D721Med (cell line): ENCODE data around the gene SEC16A.

ENCODE experiments used
- DNase-seq: peaks from one replicate; pipeline ENCODE4 v3.0.0; 2011; ENCODE audit warnings: low spot score; ENCODE audit not compliant: insufficient read length
- FAIRE-seq: peaks from 2 replicates; lab custom pipeline; 2011; peaks lifted over from hg19 to GRCh38; lab: Jason Lieb, UNC
- TF ChIP-seq, protein P1 (sequence below): IDR thresholded peaks from 2 replicates; pipeline ENCODE4 v1.5.1; 2012; ENCODE audit warnings: mild to moderate bottlenecking, control low read depth; ENCODE audit not compliant: insufficient read depth; ENCODE audit errors: missing control alignments

The SEC16A gene

DNA sequence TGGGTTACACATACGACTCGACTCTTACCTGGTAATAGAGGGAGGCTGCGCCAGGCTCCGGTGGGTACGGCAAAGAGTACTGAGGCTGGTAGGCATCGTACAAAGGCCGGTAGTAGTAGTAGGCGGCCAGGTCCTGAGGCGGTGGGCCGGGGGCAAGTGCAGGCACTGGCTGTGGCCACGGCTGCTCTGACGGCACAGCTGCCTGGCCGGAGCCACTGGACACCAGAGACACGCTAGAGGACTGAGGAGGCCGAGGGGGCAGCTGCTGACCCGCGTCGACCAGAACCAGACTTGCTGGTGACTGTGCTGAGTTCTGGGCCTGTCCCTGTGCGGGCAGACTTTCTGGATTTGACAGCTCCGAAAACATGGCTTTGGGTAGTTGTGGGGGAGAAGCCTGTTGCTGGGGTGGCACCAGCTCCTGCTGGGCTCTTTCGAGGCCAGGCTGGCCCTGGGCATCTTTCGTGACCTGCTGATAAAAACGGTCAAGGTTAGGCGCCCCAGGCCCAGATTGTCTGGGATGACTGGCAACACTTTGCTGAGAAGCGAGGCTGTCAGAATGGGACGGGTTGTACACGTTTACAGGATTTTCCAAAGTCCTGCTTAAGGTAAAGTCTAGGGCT is 8.7 kb downstream of the SEC16A start:
- no peak for FAIRE-seq
- DNase-seq, result no peak
- TF ChIP-seq, protein P1, sequence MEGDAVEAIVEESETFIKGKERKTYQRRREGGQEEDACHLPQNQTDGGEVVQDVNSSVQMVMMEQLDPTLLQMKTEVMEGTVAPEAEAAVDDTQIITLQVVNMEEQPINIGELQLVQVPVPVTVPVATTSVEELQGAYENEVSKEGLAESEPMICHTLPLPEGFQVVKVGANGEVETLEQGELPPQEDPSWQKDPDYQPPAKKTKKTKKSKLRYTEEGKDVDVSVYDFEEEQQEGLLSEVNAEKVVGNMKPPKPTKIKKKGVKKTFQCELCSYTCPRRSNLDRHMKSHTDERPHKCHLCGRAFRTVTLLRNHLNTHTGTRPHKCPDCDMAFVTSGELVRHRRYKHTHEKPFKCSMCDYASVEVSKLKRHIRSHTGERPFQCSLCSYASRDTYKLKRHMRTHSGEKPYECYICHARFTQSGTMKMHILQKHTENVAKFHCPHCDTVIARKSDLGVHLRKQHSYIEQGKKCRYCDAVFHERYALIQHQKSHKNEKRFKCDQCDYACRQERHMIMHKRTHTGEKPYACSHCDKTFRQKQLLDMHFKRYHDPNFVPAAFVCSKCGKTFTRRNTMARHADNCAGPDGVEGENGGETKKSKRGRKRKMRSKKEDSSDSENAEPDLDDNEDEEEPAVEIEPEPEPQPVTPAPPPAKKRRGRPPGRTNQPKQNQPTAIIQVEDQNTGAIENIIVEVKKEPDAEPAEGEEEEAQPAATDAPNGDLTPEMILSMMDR, result no peak

DNA sequence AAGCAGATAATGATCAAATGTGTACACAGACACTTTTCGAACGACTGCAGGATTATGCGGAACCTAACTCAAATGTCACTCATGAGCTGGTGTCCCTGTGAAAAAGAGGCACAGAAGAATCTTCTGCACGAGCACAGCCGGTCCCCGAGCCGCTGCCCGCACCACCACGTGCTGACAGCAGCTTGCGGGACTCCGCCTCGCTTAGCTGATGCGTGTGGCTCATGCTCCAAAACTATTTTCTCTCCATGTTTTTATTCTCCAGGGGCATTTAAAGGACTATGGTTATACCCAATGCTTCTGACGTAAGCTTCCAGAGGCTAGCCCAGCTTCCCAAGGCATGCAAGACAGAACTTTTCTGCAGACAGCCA is 9.5 kb downstream of the SEC16A start:
- DNase-seq (no peak), FAIRE-seq (no peak)
- TF ChIP-seq, protein P1, result no peak

DNA sequence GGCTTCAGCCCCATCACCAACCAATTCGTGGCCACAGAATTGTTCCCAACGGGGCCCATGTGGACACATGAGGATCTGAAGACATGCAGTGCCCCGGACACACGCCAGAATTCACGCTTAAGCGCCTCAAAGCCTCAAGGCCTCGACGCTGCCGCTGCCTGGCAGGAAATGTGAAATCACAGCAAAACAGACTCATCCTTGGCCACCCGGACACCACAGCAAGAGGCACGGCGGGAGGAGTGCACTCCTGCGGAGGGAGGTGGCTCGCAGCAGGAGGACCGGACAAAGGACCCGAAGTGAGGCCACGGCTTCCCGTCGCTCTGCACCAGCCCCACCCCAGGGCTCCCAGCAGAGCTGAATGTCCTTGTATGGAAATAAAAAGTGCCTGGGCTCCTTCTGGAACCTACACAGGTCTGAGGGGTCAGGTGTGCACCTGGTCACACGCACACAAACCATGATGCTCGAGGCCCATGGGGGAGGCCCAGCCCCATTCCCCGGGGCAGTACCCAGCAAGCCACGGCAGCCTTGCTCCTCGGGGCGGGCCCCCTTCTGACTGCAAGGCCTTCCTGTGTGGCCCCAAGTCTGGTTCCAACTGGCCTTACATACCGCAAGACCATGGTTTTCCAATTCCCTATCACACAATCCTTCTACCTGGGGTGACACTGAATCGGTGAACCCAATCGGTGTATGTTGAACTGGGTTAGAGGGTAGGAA is 10.0 kb downstream of the SEC16A start:
- TF ChIP-seq, protein P1, result no peak
- no peak for FAIRE-seq
- no peak for DNase-seq

DNA sequence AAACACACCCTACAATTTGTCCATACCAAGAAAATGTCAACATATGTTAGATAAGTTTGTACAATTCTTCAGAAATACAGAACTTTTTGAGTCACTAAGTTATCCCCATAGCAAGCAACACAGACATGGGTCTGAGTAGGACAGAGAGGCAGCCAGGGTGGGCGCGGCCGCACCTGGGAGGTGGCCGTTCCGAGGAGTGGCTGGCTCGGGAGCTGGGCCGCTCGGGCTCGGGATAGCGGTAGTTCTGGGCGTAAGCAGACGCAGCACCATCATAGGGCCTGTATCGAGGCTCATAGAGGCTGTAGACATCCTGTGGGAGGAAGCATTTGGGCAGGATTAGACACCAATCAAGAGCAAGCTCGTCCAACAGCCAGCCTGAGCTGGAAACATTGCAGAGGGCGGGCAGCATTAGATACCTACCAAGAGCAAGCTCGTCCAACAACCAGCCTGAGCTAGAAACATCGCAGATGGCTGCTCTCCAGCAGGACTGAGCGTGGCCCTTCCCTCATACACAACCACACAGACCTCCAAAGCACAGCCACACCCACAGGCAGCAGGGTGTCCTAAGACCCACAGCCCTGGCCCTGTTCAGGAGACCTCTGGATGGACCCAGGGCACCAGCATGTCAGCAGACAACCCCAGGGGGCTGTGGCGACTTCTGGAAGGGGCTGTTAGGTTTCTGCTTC is 10.9 kb downstream of the SEC16A start:
- TF ChIP-seq, protein P1, result no peak
- FAIRE-seq (no peak), DNase-seq (no peak)

DNA sequence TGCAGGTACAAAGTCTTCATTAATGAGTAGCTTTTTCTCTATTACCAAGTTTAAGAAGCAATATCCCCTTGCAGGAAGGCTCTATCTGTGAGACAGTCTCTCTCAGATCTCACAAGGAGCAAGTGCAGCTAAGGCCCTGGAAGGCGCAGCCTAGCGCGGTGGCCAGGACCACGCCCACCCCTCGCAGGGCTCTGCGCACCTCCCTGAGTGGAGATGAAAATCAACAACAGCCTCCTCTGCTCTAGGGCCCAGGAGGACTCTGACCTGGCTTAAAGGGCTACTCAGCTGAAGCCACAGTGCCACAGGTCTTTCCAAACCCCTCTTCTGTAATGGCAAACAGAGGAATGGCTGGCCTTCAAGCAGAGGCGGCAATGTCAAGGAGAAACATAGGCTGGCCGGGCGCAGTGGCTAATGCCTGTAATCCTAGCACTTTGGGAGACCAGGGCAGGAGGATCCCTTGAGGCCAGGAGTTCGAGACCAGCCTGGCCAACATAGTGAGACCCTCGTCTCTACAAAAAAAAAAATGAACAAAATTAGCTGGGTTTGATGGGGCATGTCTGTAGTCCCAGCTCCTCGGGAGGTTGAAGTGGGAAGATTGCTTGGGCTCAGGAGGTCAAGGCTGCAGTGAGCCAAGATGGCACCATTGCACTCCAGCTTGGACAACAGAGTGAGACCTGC is 11.9 kb downstream of the SEC16A start:
- DNase-seq (no peak), FAIRE-seq (no peak)
- TF ChIP-seq, protein P1, result no peak

DNA sequence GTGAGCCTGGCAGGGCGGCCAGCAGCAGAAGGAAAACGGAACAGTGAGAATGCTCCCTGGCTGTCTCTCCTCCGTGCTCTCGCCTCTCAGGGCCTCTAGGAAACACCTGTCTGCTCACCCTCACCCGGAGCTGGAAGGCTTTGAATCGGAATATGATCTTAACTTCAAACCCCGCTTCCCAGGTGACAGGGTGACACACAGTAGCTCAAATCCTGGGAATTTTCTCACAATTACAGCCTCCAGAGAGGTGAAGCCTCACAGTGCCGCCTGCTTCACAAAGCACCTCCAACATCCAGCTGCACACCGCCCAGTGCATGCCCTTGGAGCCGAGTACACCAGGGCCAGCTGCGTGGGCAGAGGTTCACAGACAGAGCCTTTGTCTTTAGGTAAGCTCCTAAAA is 12.5 kb downstream of the SEC16A start:
- FAIRE-seq (no peak), DNase-seq (no peak)
- TF ChIP-seq, protein P1, result no peak

DNA sequence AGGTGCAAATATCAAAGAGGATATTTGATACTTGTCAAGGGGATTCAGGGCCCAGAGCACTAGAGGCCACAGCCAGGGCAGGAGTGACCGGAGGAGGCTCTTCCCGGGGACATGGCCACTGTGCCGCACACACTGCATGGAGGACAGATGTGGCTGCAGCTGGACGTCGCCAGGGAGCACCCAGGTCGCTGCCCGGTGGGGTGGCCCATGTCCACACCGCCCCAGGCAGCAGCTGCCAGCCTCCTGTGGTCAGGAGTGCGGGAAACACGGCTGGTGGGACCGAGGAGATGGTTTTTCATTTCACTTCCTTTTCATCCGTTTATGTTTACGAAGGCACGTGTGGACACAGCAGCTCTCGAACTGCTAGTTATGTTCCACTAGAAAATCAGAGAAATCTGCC is 15.1 kb downstream of the SEC16A start:
- TF ChIP-seq, protein P1, result no peak
- DNase-seq (no peak), FAIRE-seq (no peak)
